B cell (primary cell): ENCODE measurements around the gene SOX18. TPM values are rescaled to one million over a fixed set of nuclear protein-coding genes. Genes with fewer than 3 reads are reported as not detected.

Experiments
- ATAC-seq: fragments of 200-7000 bp; cut with Tn5 transposase; one replicate; pipeline ENCODE4 v1.10.0; 2021; ENCODE audit warnings: low read depth, mild to moderate bottlenecking, moderate number of reproducible peaks, moderate library complexity
- CTCF ChIA-PET: fragments of 350-600 bp; sonication (Branson Sonifier 250); formaldehyde crosslinking; loops from one replicate; lab custom pipeline; 2021; ENCODE audit warnings: antibody characterized with exemption, inconsistent platforms; lab: Charles Lee
- POLR2A ChIA-PET: fragments of 350-600 bp; sonication (Branson Sonifier 250); formaldehyde crosslinking; loops from one replicate; lab custom pipeline; 2021; ENCODE audit warnings: antibody characterized with exemption; lab: Charles Lee
- DNase-seq: peaks from one replicate; pipeline ENCODE4 v3.0.0; 2013
- H2AFZ ChIP-seq: 2 replicates; pipeline ENCODE4 v1.6.1; 2012; ENCODE audit warnings: mild to moderate bottlenecking, low read depth, low read length; ENCODE audit not compliant: insufficient read depth, poor library complexity, severe bottlenecking
- H3K27ac ChIP-seq, 2 donors: 1 replicate in 1 of 2; 2 replicates in 1 of 2; pipeline ENCODE4 v1.5.1; 2012 to 2013; ENCODE audit warnings: low read length in 2 of 2, mild to moderate bottlenecking in 2 of 2, moderate library complexity in 1 of 2
- H3K27me3 ChIP-seq, 4 experiments: fragments of 200-600 bp in 1 of 4; sonication (generic) in 1 of 4; replicated peaks in 1 of 4; 1 replicate in 2 of 4; 2 replicates in 2 of 4; pipeline versions ENCODE4 v1.6.1 to v1.7.0; 2013 to 2016; ENCODE audit warnings: low read length in 3 of 4, mild to moderate bottlenecking in 2 of 4, mixed read lengths in 1 of 4, moderate library complexity in 1 of 4; ENCODE audit not compliant: insufficient read depth in 4 of 4, control insufficient read depth in 3 of 4; ENCODE audit errors: control extremely low read depth in 1 of 4
- H3K36me3 ChIP-seq, 2 experiments: replicated peaks in 1 of 2; 1 replicate in 1 of 2; 2 replicates in 1 of 2; pipeline versions ENCODE4 v1.6.1 to v1.7.1; 2013; ENCODE audit warnings: low read length in 1 of 2; ENCODE audit not compliant: insufficient read depth in 2 of 2, control insufficient read depth in 1 of 2; ENCODE audit errors: control extremely low read depth in 1 of 2, extremely low read depth in 1 of 2
- H3K4me1 ChIP-seq, 2 donors: fragments of 200-600 bp in 1 of 2; sonication (generic) in 1 of 2; 1 replicate in 1 of 2; 2 replicates in 1 of 2; pipeline versions ENCODE4 v1.5.1 to v1.6.1; 2013 to 2017; ENCODE audit warnings: low read length in 2 of 2; ENCODE audit not compliant: control insufficient read depth in 2 of 2, insufficient read depth in 2 of 2
- H3K4me2 ChIP-seq: replicated peaks from 2 replicates; pipeline ENCODE3; 2012; ENCODE audit warnings: mild to moderate bottlenecking, low read depth, low read length; ENCODE audit not compliant: poor library complexity, severe bottlenecking
- H3K4me3 ChIP-seq, 5 experiments: fragments of 200-600 bp in 1 of 5; sonication (generic) in 1 of 5; 1 replicate in 3 of 5; 2 replicates in 2 of 5; pipeline versions ENCODE4 v1.5.1 to v1.7.0; 2011 to 2016; ENCODE audit warnings: low read length in 4 of 5, mild to moderate bottlenecking in 4 of 5, low read depth in 2 of 5, control low read depth in 1 of 5, moderate library complexity in 1 of 5; ENCODE audit not compliant: insufficient read depth in 1 of 5; ENCODE audit errors: control extremely low read depth in 1 of 5, extremely low read depth in 1 of 5
- H3K79me2 ChIP-seq: fragments of 200-600 bp; sonication (generic); one replicate; pipeline ENCODE4 v1.6.0; 2016; ENCODE audit warnings: low read length; ENCODE audit not compliant: control insufficient read depth, insufficient read depth
- H3K9ac ChIP-seq: fragments of 200-600 bp; sonication (generic); 2 replicates; pipeline ENCODE4 v1.6.1; 2017; ENCODE audit warnings: mild to moderate bottlenecking, low read length, moderate library complexity
- H3K9me3 ChIP-seq, 3 donors: one replicate each; pipeline versions ENCODE4 v1.6.1 to v1.7.1; 2013; ENCODE audit warnings: low read length in 2 of 3; ENCODE audit not compliant: control insufficient read depth in 2 of 3, insufficient read depth in 1 of 3; ENCODE audit errors: control extremely low read depth in 1 of 3
- H4K20me1 ChIP-seq: 2 replicates; pipeline ENCODE4 v1.6.0; 2012; ENCODE audit warnings: mild to moderate bottlenecking, low read length; ENCODE audit not compliant: insufficient read depth, control insufficient read depth, poor library complexity, severe bottlenecking
- H3K27ac Mint-ChIP-seq: one replicate; pipeline ENCODE4 v1.8.0; 2021; ENCODE audit warnings: mixed read lengths
- H3K27me3 Mint-ChIP-seq: one replicate; pipeline ENCODE4 v1.8.0; 2021; ENCODE audit warnings: mixed read lengths
- H3K4me1 Mint-ChIP-seq: one replicate; pipeline ENCODE4 v1.8.0; 2021; ENCODE audit warnings: mixed read lengths
- H3K4me3 Mint-ChIP-seq: one replicate; pipeline ENCODE4 v1.8.0; 2021; ENCODE audit warnings: mixed read lengths
- H3K9me3 Mint-ChIP-seq: one replicate; pipeline ENCODE4 v1.8.0; 2022; ENCODE audit warnings: mixed read lengths; ENCODE audit not compliant: insufficient read depth
- EZH2 ChIP-seq: IDR thresholded peaks from 2 replicates; pipeline ENCODE4 v1.6.1; 2012; ENCODE audit warnings: borderline replicate concordance, low read depth, mild to moderate bottlenecking, moderate library complexity, low read length; ENCODE audit not compliant: insufficient read depth, poor library complexity, severe bottlenecking
- WGBS: methylation state at CpG from one replicate; pipeline ENCODE4 v1.1.5; 2013; ENCODE audit warnings: missing lambda C conversion rate; ENCODE audit not compliant: insufficient coverage; 5-methylcytosine and 5-hydroxymethylcytosine counted together
- intact Hi-C: fragments of 100-400 bp; cut with micrococcal nuclease; formaldehyde crosslinking; loops from one replicate; pipeline ENCODE4 v1.10.0; 2022
- polyA plus RNA-seq: library from polyadenylated mRNA; depleted of rRNA; stranded (reverse); fragments of >200 nt; gene quantifications from 2 replicates; pipeline ENCODE4 v1.2.3, GENCODE V29; 2012
- total RNA-seq, 2 donors: library from RNA; stranded (reverse); fragments of 120-200 nt in 1 of 2; gene quantifications; 1 replicate in 1 of 2; 2 replicates in 1 of 2; pipeline versions ENCODE4 v1.2.3 to v1.2.4, GENCODE V29; 2013 to 2022
- TF ChIP-seq, protein P1 (sequence below): fragments of 200-600 bp; IDR thresholded peaks from one replicate; pipeline ENCODE4 v1.8.0; 2022; ENCODE audit warnings: antibody characterized with exemption, mild to moderate bottlenecking

Gene SOX18
- total and polyA plus RNA-seq, 2 donors (not counting 1 experiment from before 2014, with no cell fraction given) = not detected

DNA sequence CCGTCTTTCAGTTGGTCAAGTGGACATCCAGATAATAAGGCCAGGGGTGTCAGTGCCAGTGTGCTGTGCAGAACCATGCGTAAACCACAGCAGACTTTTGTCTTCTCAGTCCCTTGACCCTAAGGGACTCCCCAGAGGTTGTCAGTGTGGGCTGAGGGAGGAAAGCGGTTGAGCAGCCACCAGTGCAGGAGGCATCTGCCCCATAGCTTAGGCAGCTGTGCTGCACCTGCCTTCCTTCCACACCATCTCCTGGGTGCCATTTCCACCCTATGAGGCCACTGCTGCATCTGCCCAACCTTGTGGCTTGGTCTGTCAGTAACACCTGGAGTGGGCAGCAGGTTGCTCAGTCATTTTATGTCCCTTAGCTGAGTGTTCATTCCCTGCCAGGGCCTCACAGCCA is 42.5 kb downstream of the SOX18 start:
- Histone ChIP-seq H3K36me3 (peaks cover 3 to 71% of the 10 kb centered on the region in 2 experiments), H3K27ac (no peak overlapping the region), H3K27me3 (no peaks in the 10 kb centered on the region), H3K4me2 (no peak overlapping the region), H3K79me2 (peaks cover 55% of the 10 kb centered on the region), H2AFZ (no peak overlapping the region), H4K20me1 (peaks cover 73% of the 10 kb centered on the region), H3K4me3 (no peak overlapping the region), H3K4me1 (peaks cover 0 to 6% of the 10 kb centered on the region in 2 donors), H3K9me3 (peaks cover 0 to 13% (median 0%) of the 10 kb centered on the region in 3 donors), H3K9ac (no peak overlapping the region)
- no peak overlapping the region for H3K27ac Mint-ChIP-seq
- ATAC-seq = no peak
- H3K27me3 Mint-ChIP-seq = no peaks in the 10 kb centered on the region
- ChIA-PET POLR2A (no interaction called here), CTCF (no interaction called here)
- H3K4me1 Mint-ChIP-seq = peaks cover 4% of the 10 kb centered on the region
- H3K9me3 Mint-ChIP-seq = no peaks in the 10 kb centered on the region
- DNase-seq = no peak
- 62% methylated on average over 3 of the region's 3 CpGs for WGBS
- H3K4me3 Mint-ChIP-seq = no peak overlapping the region
- intact Hi-C loops = no loop called here
- TF ChIP-seq, protein P1, sequence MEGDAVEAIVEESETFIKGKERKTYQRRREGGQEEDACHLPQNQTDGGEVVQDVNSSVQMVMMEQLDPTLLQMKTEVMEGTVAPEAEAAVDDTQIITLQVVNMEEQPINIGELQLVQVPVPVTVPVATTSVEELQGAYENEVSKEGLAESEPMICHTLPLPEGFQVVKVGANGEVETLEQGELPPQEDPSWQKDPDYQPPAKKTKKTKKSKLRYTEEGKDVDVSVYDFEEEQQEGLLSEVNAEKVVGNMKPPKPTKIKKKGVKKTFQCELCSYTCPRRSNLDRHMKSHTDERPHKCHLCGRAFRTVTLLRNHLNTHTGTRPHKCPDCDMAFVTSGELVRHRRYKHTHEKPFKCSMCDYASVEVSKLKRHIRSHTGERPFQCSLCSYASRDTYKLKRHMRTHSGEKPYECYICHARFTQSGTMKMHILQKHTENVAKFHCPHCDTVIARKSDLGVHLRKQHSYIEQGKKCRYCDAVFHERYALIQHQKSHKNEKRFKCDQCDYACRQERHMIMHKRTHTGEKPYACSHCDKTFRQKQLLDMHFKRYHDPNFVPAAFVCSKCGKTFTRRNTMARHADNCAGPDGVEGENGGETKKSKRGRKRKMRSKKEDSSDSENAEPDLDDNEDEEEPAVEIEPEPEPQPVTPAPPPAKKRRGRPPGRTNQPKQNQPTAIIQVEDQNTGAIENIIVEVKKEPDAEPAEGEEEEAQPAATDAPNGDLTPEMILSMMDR = no peak
- no peak for TF ChIP-seq EZH2

- ATAC-seq = no peak
- Histone ChIP-seq H3K27me3 (no peaks in the 10 kb centered on the region), H3K79me2 (peaks cover 59% of the 10 kb centered on the region), H3K4me1 (peaks cover 0 to 6% of the 10 kb centered on the region in 2 donors), H3K4me2 (no peak overlapping the region), H4K20me1 (peaks cover 73% of the 10 kb centered on the region), H3K36me3 (peaks cover 3 to 73% of the 10 kb centered on the region in 2 experiments), H3K9me3 (peaks cover 0 to 12% (median 0%) of the 10 kb centered on the region in 3 donors), H3K9ac (no peak overlapping the region), H3K4me3 (no peak overlapping the region), H2AFZ (no peak overlapping the region), H3K27ac (no peak overlapping the region)
- Mint-ChIP-seq H3K27ac (no peak overlapping the region), H3K27me3 (no peaks in the 10 kb centered on the region), H3K4me3 (no peak overlapping the region), H3K9me3 (no peaks in the 10 kb centered on the region), H3K4me1 (peaks cover 6% of the 10 kb centered on the region)
- 99% methylated on average over 10 of the region's 10 CpGs for WGBS
- TF ChIP-seq EZH2 = no peak
- TF ChIP-seq, protein P1 = no peak
- CTCF ChIA-PET = no interaction called here
- POLR2A ChIA-PET = no interaction called here
- no peak for DNase-seq
- intact Hi-C loops = no loop called here
These were observed 42.9 kb downstream of the SOX18 start for GRCh38 chr20:64006490-64006889.
